Erythroblast (primary cell): ENCODE data around the gene RAD54L2.

Experiments used
- GATA1 ChIP-seq: IDR thresholded peaks from 2 replicates; pipeline ENCODE4 v1.6.1; 2011; ENCODE audit warnings: low read depth, mild to moderate bottlenecking, control low read depth, low read length, moderate library complexity
- POLR2A ChIP-seq: IDR thresholded peaks from 2 replicates; pipeline ENCODE4 v1.6.1; 2011; ENCODE audit warnings: mild to moderate bottlenecking, low read length

DNA sequence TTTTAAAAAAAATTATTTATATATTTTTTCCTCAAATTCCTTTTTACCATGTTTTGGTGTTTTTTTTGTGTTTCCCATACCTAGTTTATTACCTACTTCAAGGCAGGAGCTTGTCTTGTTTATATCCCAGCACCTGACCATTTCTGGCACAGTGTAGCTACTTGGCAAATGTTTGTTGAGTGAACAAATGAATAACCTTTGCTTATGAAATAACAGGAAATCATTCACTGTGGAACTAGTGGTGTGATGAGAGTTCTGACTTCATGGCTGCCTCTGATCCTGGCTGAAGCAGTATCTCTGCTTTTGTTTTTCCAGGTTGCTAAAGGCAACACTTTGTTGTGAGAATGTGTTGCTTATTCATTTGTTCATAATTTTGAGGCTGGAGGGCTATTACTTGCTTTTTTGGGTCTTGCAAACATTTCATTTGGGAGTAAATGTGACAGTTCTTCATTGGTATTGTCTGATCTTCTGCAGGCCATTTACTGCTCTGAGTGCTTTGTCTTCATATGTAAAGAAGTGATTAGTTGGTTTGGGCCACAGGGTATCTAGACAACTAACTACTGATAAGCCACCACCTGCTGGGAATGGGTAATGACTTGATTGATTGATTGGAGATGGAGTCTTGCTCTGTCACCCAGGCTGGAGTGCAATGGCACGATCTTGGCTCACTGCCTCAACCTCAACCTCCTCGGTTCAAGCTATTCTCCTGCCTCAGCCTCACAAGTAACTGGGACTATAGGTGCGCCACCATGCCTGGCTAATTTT lies 5.7 kb downstream of the RAD54L2 start:
- TF ChIP-seq POLR2A, result no peak
- no peak for TF ChIP-seq GATA1
